Heart left ventricle (tissue), 16 donors: ENCODE results near the gene ZMYND10. TPM values are rescaled to one million over a fixed set of nuclear protein-coding genes. Genes with fewer than 3 reads are reported as not detected.
A peak's percentile ranks its signal among the peaks of the same experiment; 100 is the strongest.

Experiments
- ATAC-seq, 4 donors: fragments of 200-7000 bp; cut with Tn5 transposase; one replicate each; pipeline ENCODE4 v1.9.1; 2020 to 2022; ENCODE audit warnings: moderate library complexity in 4 of 4, mild to moderate bottlenecking in 3 of 4, moderate number of reproducible peaks in 1 of 4
- DNase-seq, 5 donors: peaks; one replicate each; pipeline ENCODE4 v3.0.0-alpha.2; 2020
- H3K27ac ChIP-seq, 12 donors: fragments of 200-600 bp; sonication (generic) in 4 of 12; one replicate each; pipeline versions ENCODE4 v1.5.0 to v1.8.0; 2016 to 2022; ENCODE audit warnings: mild to moderate bottlenecking in 2 of 12
- H3K27me3 ChIP-seq, 9 donors: fragments of 200-600 bp; sonication (generic) in 2 of 9; one replicate each; pipeline versions ENCODE4 v1.5.1 to v1.8.0; 2016 to 2022; ENCODE audit warnings: mild to moderate bottlenecking in 3 of 9
- H3K36me3 ChIP-seq, 9 donors: fragments of 200-600 bp; sonication (generic) in 2 of 9; one replicate each; pipeline versions ENCODE4 v1.5.0 to v1.8.0; 2018 to 2022; ENCODE audit warnings: mild to moderate bottlenecking in 2 of 9
- H3K4me1 ChIP-seq, 12 donors: fragments of 200-600 bp; sonication (generic) in 4 of 12; one replicate each; pipeline versions ENCODE4 v1.5.0 to v1.8.0; 2016 to 2022; ENCODE audit warnings: mild to moderate bottlenecking in 3 of 12
- H3K4me3 ChIP-seq, 12 donors: fragments of 200-600 bp; sonication (generic) in 4 of 12; one replicate each; pipeline versions ENCODE4 v1.5.0 to v1.8.0; 2017 to 2022; ENCODE audit warnings: mild to moderate bottlenecking in 9 of 12, moderate library complexity in 4 of 12
- H3K9me3 ChIP-seq, 12 donors: fragments of 200-600 bp; sonication (generic) in 4 of 12; one replicate each; pipeline versions ENCODE4 v1.5.0 to v1.8.0; 2016 to 2022; ENCODE audit warnings: mild to moderate bottlenecking in 1 of 12
- CTCF ChIP-seq, 12 donors: fragments of 200-600 bp; sonication (generic) in 4 of 12; IDR thresholded peaks; one replicate each; pipeline versions ENCODE4 v1.5.0 to v1.8.0; 2018 to 2022; ENCODE audit warnings: antibody characterized with exemption in 12 of 12, mild to moderate bottlenecking in 5 of 12
- POLR2A ChIP-seq, 2 donors: fragments of 450-650 bp; IDR thresholded peaks; one replicate each; pipeline ENCODE4 v1.6.1; 2017; ENCODE audit warnings: antibody characterized with exemption in 2 of 2, mild to moderate bottlenecking in 2 of 2, moderate library complexity in 2 of 2
- WGBS, 4 donors: extraction: QIAGEN DNeasy Blood & Tissue Kit in 2 of 4; methylation state at CpG; one replicate each; pipeline versions ENCODE4 v1.1.5 to v1.1.7; 2013 to 2018; 5-methylcytosine and 5-hydroxymethylcytosine counted together
- intact Hi-C, 10 donors: fragments of 100-400 bp; cut with DNase I; formaldehyde crosslinking; loops; one replicate each; pipeline versions ENCODE4 v1.11.1 to v1.14.2; 2022
- polyA plus RNA-seq, 2 donors: library from polyadenylated mRNA; stranded (reverse); fragments of 200-250 nt; gene quantifications; one replicate each; pipeline ENCODE4 v1.2.3, GENCODE V29; 2013
- total RNA-seq, 9 donors: library from RNA; depleted of rRNA in 2 of 9; stranded (reverse); fragments of >200 nt in 2 of 9; fragmentation: NEBNext Ultra II Directional in 3 of 9; extraction: Animal tissue kit (Norgen Biotek cat#: 25700) in 3 of 9; gene quantifications; one replicate each; pipeline versions ENCODE4 v1.1.0 to v1.2.4, GENCODE V29; 2016 to 2023
- donor health status: ischemic (EF 13 %, LVEDD 7.1; RV severe dilation, severe dysfunction).
- donor health status: healthy with polysubstance abuse.
- donor health status: DM: no; HTN: yes; CAD: no.
- donor health status: DM: no; HTN: no; CAD: no.
- donor health status: ischemic (EF 25% LVEDD 6.9; RV normal size, moderate dysfunction).
- donor health status: ischemic (EF 25% LVEDD 5.7; RV mildly dilated, moderate dysfunction).
- donor health status: healthy.
- donor health status: DM: yes; HTN: yes; CAD: no.
- donor health status: ischemic (EF 35%, LVEDD 5.7; RV mildly dilated, moderate dysfunction).
- donor health status: nonischemic (EF 11% LVEDD 7.7; RV severe dilation, severe dysfunction).
- donor health status: DM: yes; HTN: yes; CAD: no.
- donor health status: PGD.
- donor health status: ischemic (EF 29% LVEDD 5.4; RV normal size, mild dysfunction).
- donor health status: nonischemic (EF 23%, LVEDD 6.1; RV moderate dilation, normal function).

The ZMYND10 gene
- total and polyA plus RNA-seq, 11 donors = 0.15 to 1.4 (median 0.66) TPM; not detected in 5

- peak in 3 of 5 donors; percentile 31 to 68 (median 60) for DNase-seq
- intact Hi-C loops = loop anchor here in 3 of 10 donors (1.0 to 10.0 kb wide), 3 partner anchors 22 to 365 kb away; partner anchors contain the start of gene HYAL2 (in 1 of the 3)
- 47 to 50% (median 50%) methylated on average over 12 of the region's 12 CpGs for WGBS, 4 donors
- Histone ChIP-seq H3K36me3 (peaks cover 0 to 15% (median 0%) of the 10 kb centered on the region in 9 donors), H3K4me1 (peaks cover 11 to 58% (median 43%) of the 10 kb centered on the region in 12 donors), H3K4me3 (peak overlapping the region in 11 of 12 donors; percentile 27 to 81 (median 61)), H3K9me3 (no peaks in the 10 kb centered on the region), H3K27me3 (no peaks in the 10 kb centered on the region), H3K27ac (peak overlapping the region; percentile 75 to 97 (median 94))
- ATAC-seq = no peak
- TF ChIP-seq CTCF (IDR thresholded peaks at IDR 0.05) (no peak), POLR2A (IDR thresholded peaks at IDR 0.05) (no peak)
These were observed 45.4 kb downstream of the ZMYND10 start for GRCh38 chr3:50299929-50300680.

DNA sequence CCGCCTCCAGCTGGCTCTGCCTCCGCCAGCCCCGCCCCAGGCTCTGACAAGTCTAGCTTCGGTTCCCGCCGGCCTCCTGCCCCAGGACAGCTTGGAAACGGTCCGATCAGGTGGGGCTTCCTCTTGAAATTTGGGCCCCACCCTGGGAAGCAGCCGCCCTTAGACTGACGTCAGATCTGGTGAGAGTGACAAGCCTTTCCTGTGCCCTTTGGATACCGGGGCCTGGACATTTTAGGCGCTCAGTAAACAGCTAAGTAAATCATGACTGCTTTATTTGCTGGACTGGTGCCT, 45.9 kb downstream of the ZMYND10 start:
- 0 to 1% (median 1%) methylated on average over 12 of the region's 12 CpGs for WGBS, 4 donors
- peaks cover 0 to 15% (median 0%) of the 10 kb centered on the region in 9 donors for H3K36me3 ChIP-seq
- no peak for ATAC-seq
- H3K4me3 ChIP-seq = peak overlapping the region in 11 of 12 donors; percentile 27 to 81 (median 61)
- H3K27ac ChIP-seq = peak overlapping the region; percentile 75 to 97 (median 94)
- TF ChIP-seq POLR2A (IDR thresholded peaks at IDR 0.05) (no peak), CTCF (IDR thresholded peaks at IDR 0.05) (no peak)
- intact Hi-C loops = loop anchor here in 1 of 10 donors (10.0 kb wide), 1 partner anchor 365 kb away; no protein-coding TSS in a partner anchor
- H3K4me1 ChIP-seq = peaks cover 11 to 58% (median 43%) of the 10 kb centered on the region in 12 donors
- H3K9me3 ChIP-seq = no peaks in the 10 kb centered on the region
- H3K27me3 ChIP-seq = no peaks in the 10 kb centered on the region
- no peak for DNase-seq

- DNase-seq (peak; percentile 99), ATAC-seq (peak; percentile 87 to 91 (median 88))
- TF ChIP-seq CTCF (IDR thresholded peaks at IDR 0.05) (peak in 8 of 12 donors; percentile 17 to 48 (median 39)), POLR2A (IDR thresholded peaks at IDR 0.05) (peak; percentile 88 to 98)
- H3K36me3 ChIP-seq = peaks cover 0 to 15% (median 0%) of the 10 kb centered on the region in 9 donors
- no peaks in the 10 kb centered on the region for H3K27me3 ChIP-seq
- intact Hi-C loops = loop anchor here in 1 of 10 donors (10.0 kb wide), 1 partner anchor 364 kb away; no protein-coding TSS in a partner anchor
- H3K4me3 ChIP-seq = peak within 1 kb of the TSS; percentile 16 to 81 (median 67)
- peak within 1 kb of the TSS; percentile 75 to 97 (median 94) for H3K27ac ChIP-seq
- no peaks in the 10 kb centered on the region for H3K9me3 ChIP-seq
- peaks cover 11 to 58% (median 43%) of the 10 kb centered on the region in 12 donors for H3K4me1 ChIP-seq
- 0 to 1% (median 0%) methylated on average over 27 to 61 of the region's 61 CpGs for WGBS, 4 donors
These were observed 46.5 kb downstream of the ZMYND10 start, which contains the start of the genes HYAL3 and NAA80 for GRCh38 chr3:50298836-50299637. TSS of gene HYAL3 (minus strand) at chr3:50299405. CDS start at chr3:50295602, 3,803 bp downstream. TSS of gene NAA80 (minus strand) at chr3:50299405. CDS start at chr3:50297463, 1,942 bp downstream.
